ENCODE data around the gene TMEM18.

Gene TMEM18

DNA sequence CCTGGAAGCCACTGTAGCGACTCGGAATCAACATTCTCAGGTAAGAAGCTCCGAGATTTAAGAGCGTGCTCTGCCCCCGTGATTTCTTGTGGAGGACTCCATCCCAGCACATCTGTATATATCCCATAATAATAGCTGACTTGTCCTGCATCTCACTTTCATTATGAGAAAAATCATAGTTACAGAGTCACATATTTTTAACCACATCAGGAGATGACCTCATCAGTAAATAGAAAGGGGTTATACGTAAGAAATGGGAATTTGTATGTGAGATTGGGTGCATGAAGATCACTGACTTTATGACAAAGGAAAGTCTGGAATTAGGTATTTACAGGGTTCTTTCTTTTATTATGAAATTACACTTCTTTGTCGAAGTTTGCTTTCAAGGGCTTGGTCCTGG, 16.4 kb upstream of the TMEM18 start:
- TF ChIP-seq, protein P1, sequence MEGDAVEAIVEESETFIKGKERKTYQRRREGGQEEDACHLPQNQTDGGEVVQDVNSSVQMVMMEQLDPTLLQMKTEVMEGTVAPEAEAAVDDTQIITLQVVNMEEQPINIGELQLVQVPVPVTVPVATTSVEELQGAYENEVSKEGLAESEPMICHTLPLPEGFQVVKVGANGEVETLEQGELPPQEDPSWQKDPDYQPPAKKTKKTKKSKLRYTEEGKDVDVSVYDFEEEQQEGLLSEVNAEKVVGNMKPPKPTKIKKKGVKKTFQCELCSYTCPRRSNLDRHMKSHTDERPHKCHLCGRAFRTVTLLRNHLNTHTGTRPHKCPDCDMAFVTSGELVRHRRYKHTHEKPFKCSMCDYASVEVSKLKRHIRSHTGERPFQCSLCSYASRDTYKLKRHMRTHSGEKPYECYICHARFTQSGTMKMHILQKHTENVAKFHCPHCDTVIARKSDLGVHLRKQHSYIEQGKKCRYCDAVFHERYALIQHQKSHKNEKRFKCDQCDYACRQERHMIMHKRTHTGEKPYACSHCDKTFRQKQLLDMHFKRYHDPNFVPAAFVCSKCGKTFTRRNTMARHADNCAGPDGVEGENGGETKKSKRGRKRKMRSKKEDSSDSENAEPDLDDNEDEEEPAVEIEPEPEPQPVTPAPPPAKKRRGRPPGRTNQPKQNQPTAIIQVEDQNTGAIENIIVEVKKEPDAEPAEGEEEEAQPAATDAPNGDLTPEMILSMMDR (conservative IDR thresholded peaks at IDR 0.05; ENCODE audit: low read depth, low read length), result no peak
- H3K4me3 ChIP-seq (ENCODE audit: low read depth, low read length), result no peak overlapping the region
- DNase-seq (ENCODE audit: low read depth), result no peak

DNA sequence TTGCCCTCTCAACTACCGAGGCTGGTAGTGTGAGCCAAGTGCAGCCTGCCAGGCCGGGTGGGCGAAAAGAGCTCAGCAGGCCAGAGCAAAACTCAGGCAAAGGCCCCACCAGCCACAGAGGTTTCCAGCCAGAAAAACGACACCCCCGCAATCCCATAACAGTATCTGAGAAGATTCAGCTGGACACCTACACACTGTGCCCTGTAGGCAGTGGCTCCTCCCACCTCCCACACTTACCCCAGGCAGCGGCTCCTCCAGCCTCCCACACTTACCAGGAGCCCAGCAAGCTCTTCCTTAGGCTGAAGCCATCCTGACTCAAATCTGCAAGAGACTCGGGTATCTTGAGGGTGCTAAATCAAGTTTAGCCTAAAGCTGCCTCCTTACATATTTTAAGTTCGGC, 15.6 kb upstream of the TMEM18 start:
- TF ChIP-seq, protein P1 (conservative IDR thresholded peaks at IDR 0.05; ENCODE audit: low read depth, low read length), result no peak
- H3K4me3 ChIP-seq (ENCODE audit: low read depth, low read length), result no peak overlapping the region
- no peak for DNase-seq (ENCODE audit: low read depth)

DNA sequence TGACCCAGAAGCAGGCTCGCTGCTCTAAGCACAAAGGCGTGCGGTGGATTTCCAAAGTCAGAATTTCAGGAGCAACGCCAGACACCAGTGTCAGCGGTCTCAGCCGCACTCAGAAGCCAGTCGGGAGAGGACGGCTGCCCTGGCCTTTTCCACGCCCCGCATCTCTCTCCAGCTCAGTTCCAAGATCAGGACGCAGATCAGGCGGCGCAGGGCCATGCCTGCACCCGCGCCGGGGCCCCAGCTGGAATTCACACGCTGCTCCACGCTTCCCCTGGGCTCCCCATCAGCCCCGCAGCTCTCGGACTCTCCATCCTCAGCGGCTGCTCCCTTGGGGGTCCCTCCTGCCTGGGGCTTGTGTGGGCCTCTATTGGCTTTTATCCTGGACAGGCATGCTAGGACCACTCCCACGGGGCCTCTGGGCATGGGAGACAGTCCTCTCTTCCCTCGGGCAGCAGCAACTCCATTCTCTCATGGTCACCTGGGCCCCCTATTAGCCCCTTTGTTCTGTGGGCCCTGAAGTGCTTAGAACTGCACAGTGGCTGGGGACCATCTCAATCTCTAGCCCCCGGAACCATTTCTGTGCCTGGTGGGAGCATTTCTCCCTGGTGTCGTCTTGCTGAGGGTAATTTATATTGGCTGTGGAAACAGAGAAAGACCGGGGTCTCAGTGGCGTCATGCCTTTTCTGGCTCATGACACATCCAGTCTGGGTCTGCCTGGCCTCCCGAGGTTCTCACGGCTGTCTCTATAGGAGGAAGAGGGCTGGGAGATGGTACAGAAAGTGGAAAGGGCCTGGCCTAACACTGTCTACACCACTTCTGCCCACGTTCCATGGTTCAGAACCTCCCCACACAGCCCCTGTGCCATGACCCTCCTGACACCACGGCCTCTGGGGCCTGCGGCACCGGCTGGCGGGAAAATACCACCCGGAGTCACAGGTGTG, 14.9 kb upstream of the TMEM18 start:
- DNase-seq (ENCODE audit: low read depth), result no peak
- H3K4me3 ChIP-seq (ENCODE audit: low read depth, low read length), result no peak overlapping the region
- TF ChIP-seq, protein P1 (conservative IDR thresholded peaks at IDR 0.05; ENCODE audit: low read depth, low read length), result no peak

DNA sequence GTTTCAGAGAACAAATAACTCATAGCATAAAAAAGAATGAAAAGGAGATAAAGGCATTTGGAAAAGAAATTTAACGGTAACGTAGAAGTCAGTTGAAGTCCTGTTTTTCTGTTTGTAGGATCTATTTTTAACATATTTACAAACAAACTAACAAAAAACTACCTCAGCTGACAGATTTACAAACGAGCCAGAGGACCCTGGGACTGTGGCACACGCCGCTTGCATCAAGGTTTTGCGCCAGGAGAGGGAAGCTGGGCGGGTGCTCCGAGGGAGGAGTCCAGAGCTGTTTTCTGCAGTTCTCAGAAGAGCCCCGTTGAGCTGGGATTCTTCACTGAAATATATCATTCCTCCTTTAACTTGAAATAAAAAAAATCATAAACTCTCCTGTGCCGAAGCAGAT, 13.6 kb upstream of the TMEM18 start:
- no peak for DNase-seq (ENCODE audit: low read depth)
- no peak overlapping the region for H3K4me3 ChIP-seq (ENCODE audit: low read depth, low read length)
- TF ChIP-seq, protein P1 (conservative IDR thresholded peaks at IDR 0.05; ENCODE audit: low read depth, low read length), result no peak

DNA sequence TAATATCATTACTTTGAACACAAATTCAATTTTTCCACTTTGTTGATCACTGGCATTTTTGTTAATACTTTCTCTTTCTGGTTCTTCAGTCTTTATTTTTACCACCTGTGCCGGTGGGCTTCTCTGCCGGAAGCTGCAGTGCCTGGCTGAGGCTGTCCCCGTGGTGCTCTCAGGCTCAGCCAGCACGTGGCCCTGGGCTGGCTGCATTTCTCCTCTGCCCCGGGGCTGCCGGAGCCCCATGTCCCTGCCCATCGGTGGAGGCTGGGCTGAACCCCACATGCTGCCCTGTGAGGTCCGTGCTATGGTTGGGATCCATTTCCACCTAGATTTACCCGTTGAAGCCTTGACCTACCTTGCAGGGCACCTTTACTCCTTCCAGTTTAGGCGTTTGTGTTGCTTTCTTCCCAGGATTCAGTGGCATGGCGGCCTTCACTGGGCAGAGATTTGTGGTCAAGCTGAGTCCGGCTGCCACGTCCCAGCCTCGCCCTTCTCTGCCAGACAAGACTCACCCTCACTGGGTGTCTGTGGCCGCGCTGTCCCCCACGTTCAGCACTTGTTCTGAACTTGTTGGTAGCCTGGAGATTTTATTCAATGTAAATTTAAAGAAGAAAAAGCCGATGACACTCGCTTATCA, 12.8 kb upstream of the TMEM18 start:
- no peak overlapping the region for H3K4me3 ChIP-seq (ENCODE audit: low read depth, low read length)
- TF ChIP-seq, protein P1 (conservative IDR thresholded peaks at IDR 0.05; ENCODE audit: low read depth, low read length), result no peak
- DNase-seq (ENCODE audit: low read depth), result no peak

DNA sequence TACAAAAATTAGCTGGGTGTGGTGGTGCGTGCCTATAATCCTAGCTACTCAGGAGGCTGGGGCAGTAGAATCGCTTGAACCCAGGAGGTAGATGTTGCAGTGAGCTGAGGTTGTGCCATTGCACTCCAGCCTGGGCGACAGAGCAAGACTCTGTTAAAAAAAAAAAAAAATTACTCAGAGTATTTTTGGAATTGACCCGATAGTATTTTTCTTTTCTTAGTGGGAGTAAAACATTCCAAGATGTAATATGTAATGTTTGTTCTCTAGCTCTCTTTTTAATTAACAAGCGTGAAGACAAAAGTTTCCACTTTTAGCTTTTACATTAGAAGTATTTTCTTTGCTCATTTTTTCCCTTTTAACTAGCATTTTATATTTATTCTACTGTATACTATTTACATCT, 12.0 kb upstream of the TMEM18 start:
- DNase-seq (ENCODE audit: low read depth), result no peak
- TF ChIP-seq, protein P1 (conservative IDR thresholded peaks at IDR 0.05; ENCODE audit: low read depth, low read length), result no peak
- no peak overlapping the region for H3K4me3 ChIP-seq (ENCODE audit: low read depth, low read length)

All from choroid plexus epithelial cell (primary cell).